ENCODE data around the gene RPP30.
"Not testable (repeated sequence)": the region's sequence is repeated elsewhere in the genome, so short reads cannot be mapped to it uniquely, and the experiment has no call there.

The RPP30 gene

DNA sequence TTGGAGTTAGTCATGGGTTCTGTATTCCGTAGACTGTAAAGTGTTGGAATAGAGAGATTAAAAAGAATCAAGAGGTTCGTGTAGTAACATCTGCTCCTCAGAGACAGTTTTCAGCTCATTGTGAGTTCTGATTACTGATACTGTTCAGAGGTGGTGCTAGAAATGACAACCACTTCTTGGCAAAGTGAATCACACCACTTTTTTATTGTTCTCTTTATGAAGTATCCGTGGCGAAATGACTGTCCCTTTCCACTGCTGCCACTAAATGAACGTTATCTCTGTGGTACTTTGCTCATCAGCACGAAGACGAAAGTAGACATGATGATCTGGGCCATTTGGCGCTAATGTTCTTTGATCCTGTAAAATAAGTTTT, 860 bp downstream of the RPP30 start:
- Histone ChIP-seq H3K36me3 (ENCODE audit: insufficient read depth, low read length) (peaks cover 32% of the 10 kb centered on the region), H3K4me1 (ENCODE audit: insufficient read depth, low read length) (peaks cover 8% of the 10 kb centered on the region; the same call in 1 of the 2 replicates), H3K9ac (ENCODE audit: low read depth, low read length) (peak overlapping the region; percentile 92), H3K27ac (ENCODE audit: low read depth, low read length) (no peak overlapping the region), H3K9me3 (ENCODE audit: insufficient read depth, low read depth, low read length) (peaks cover 9% of the 10 kb centered on the region; the same call in 1 of the 2 replicates), H3K4me3 (ENCODE audit: low read length) (peak overlapping the region; percentile 90), H3K27me3 (ENCODE audit: insufficient read depth, low read length) (no peaks in the 10 kb centered on the region)
- WGBS, result 46% methylated on average over 8 of the region's 8 CpGs

DNA sequence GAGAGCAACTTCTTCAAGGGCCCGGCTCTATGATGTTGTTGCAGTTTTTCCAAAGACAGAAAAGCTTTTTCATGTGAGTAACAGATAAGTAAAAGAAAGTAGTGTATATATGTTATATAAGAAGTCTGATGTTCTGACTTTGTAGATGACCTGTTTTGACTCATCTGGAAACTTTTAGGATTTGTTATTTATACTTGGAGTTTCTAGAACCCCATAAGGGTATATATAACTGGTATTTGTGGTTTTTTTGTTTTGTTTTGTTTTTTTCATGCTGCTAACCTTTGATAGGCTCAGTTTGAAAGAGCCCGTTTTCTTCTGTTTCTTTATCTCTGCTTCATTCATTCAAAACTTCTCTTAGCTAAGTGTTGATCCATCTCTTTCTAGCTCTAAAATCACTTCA, 7.3 kb downstream of the RPP30 start:
- Histone ChIP-seq H3K36me3 (ENCODE audit: insufficient read depth, low read length) (peaks cover 94% of the 10 kb centered on the region), H3K4me3 (ENCODE audit: low read length) (no peak overlapping the region), H3K9me3 (ENCODE audit: insufficient read depth, low read depth, low read length) (no peaks in the 10 kb centered on the region), H3K9ac (ENCODE audit: low read depth, low read length) (no peak overlapping the region), H3K4me1 (ENCODE audit: insufficient read depth, low read length) (no peaks in the 10 kb centered on the region), H3K27ac (ENCODE audit: low read depth, low read length) (no peak overlapping the region), H3K27me3 (ENCODE audit: insufficient read depth, low read length) (no peaks in the 10 kb centered on the region)
- WGBS, result 92% methylated on average over 2 of the region's 2 CpGs

DNA sequence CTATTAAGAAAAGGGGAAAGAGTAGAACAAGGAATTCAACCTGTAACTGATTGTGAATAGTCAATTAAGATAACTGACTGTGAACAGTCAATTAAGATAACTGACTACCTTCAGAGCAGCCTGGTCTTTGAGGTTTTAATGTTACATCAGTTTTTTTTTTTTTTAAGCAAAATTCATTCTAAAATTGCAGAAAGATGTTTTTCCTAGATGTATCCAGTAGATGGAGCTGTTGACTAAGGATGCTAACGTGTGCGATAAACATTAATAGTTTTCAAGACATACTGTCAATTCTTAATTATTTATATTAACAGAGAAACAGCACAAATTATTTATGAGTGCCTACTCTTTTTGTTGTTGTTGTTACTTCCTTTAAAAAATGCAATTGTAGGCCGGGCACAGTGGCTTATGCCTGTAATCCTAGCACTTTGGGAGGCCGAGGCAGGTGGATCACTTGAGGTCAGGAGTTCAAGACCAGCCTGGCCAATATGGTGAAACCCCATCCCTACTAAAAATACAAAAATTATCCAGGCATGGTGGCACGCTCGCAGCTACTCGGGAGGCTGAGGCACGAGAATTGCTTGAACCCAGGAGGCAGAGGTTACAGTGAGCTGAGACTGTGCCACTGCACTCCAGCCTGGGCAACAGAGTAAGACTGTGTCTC, 8.4 kb downstream of the RPP30 start:
- not testable (repeated sequence) for H3K4me3 ChIP-seq (ENCODE audit: low read length); H3K27ac ChIP-seq (ENCODE audit: low read depth, low read length); H3K4me1 ChIP-seq (ENCODE audit: insufficient read depth, low read length); H3K9me3 ChIP-seq (ENCODE audit: insufficient read depth, low read depth, low read length); H3K27me3 ChIP-seq (ENCODE audit: insufficient read depth, low read length); H3K9ac ChIP-seq (ENCODE audit: low read depth, low read length)
- H3K36me3 ChIP-seq (ENCODE audit: insufficient read depth, low read length), result peaks cover 98% of the 10 kb centered on the region
- 95% methylated on average over 6 of the region's 8 CpGs for WGBS

DNA sequence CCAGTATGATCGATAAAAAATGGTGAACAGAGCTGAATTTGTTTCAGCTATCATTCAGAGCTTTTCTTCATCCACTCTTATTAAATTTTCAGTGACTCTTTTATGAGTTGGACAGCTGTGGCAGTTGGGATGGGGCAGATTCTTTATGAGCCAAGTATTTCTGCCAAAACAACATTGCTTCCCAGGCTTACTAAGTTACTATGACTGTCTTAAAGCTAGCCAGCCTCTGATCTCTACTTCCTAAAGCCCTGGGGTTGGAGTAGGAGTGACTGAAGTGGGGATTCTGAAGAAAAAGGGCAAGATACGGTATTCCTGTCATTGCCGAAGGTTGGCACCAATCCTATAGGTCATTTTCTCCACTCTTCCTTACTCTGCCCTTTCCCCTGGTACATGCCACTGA, 12.7 kb downstream of the RPP30 start:
- no peak overlapping the region for H3K4me3 ChIP-seq (ENCODE audit: low read length)
- H3K27ac ChIP-seq (ENCODE audit: low read depth, low read length), result no peak overlapping the region
- no peaks in the 10 kb centered on the region for H3K4me1 ChIP-seq (ENCODE audit: insufficient read depth, low read length)
- H3K36me3 ChIP-seq (ENCODE audit: insufficient read depth, low read length), result peaks cover 97% of the 10 kb centered on the region
- H3K9ac ChIP-seq (ENCODE audit: low read depth, low read length), result no peak overlapping the region
- no peaks in the 10 kb centered on the region for H3K9me3 ChIP-seq (ENCODE audit: insufficient read depth, low read depth, low read length)
- WGBS, result 94% methylated on average over 3 of the region's 3 CpGs
- H3K27me3 ChIP-seq (ENCODE audit: insufficient read depth, low read length), result no peaks in the 10 kb centered on the region

DNA sequence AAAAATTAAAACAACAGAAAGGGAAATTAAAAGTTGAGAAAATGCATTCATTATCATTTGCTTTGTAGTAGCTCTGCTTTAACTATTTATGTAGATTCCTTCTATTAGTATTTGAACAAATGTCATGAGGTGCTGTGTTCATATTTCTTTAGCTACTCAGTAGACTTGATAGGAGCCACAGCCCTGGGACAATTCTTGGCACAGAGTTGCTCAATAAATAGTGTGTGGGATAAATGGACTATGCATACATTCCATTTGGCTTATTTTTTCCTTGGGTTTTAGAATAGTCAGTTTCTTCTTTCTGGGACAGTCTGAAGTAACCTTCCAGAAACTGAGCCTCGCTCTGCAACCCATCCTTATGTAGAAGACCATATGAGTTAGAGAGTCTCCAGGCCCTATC, 13.4 kb downstream of the RPP30 start:
- no peaks in the 10 kb centered on the region for H3K27me3 ChIP-seq (ENCODE audit: insufficient read depth, low read length)
- 90% methylated on average over 1 of the region's 1 CpG for WGBS
- H3K36me3 ChIP-seq (ENCODE audit: insufficient read depth, low read length), result peaks cover 97% of the 10 kb centered on the region
- H3K9ac ChIP-seq (ENCODE audit: low read depth, low read length), result no peak overlapping the region
- H3K4me1 ChIP-seq (ENCODE audit: insufficient read depth, low read length), result no peaks in the 10 kb centered on the region
- no peak overlapping the region for H3K27ac ChIP-seq (ENCODE audit: low read depth, low read length)
- no peaks in the 10 kb centered on the region for H3K9me3 ChIP-seq (ENCODE audit: insufficient read depth, low read depth, low read length)
- H3K4me3 ChIP-seq (ENCODE audit: low read length), result no peak overlapping the region

DNA sequence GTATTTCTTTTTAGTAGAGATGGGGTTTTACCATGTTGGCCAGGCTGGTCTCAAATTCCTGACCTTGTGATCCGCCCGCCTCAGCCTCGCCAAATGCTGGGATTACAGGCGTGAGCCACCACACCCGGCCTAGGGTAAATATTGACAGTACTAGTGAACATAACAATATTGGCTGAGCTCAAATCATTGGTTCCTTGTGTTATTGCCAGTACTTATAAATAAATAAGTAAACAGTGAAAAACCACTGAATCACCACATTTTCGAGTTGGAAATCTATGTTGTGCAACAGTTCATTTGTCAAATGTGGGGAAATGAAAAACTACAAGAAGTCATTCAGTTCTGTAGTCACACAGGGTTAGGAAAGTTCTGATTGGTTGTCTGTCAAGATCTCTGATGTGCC, 15.8 kb downstream of the RPP30 start:
- Histone ChIP-seq H3K36me3 (ENCODE audit: insufficient read depth, low read length) (peaks cover 99% of the 10 kb centered on the region), H3K27me3 (ENCODE audit: insufficient read depth, low read length) (no peaks in the 10 kb centered on the region), H3K9me3 (ENCODE audit: insufficient read depth, low read depth, low read length) (no peaks in the 10 kb centered on the region), H3K27ac (ENCODE audit: low read depth, low read length) (no peak overlapping the region), H3K9ac (ENCODE audit: low read depth, low read length) (no peak overlapping the region), H3K4me3 (ENCODE audit: low read length) (no peak overlapping the region), H3K4me1 (ENCODE audit: insufficient read depth, low read length) (no peaks in the 10 kb centered on the region)
- 97% methylated on average over 6 of the region's 6 CpGs for WGBS

DNA sequence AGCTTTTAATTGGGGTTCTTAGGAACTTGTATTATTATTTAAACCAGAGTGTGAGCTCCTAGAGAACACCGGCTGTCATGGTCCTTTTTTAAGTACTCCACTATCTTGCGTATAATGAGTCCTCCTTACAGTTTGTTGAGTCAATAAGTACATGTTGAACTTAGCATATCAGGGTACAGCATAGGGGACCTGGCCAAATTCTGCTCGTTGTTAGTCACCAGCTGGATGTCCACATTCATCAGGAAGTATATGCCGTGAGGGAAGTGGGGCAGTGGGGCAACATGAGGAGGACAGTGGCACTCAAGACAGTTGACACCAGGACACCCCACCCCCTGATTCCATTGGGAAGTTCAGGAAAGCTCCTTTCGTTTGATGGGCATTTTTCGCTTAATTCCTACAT, 16.6 kb downstream of the RPP30 start:
- Histone ChIP-seq H3K27ac (ENCODE audit: low read depth, low read length) (no peak overlapping the region), H3K9me3 (ENCODE audit: insufficient read depth, low read depth, low read length) (no peaks in the 10 kb centered on the region), H3K27me3 (ENCODE audit: insufficient read depth, low read length) (no peaks in the 10 kb centered on the region), H3K4me1 (ENCODE audit: insufficient read depth, low read length) (no peaks in the 10 kb centered on the region), H3K9ac (ENCODE audit: low read depth, low read length) (no peak overlapping the region), H3K4me3 (ENCODE audit: low read length) (no peak overlapping the region), H3K36me3 (ENCODE audit: insufficient read depth, low read length) (peaks cover 99% of the 10 kb centered on the region)
- WGBS, result 98% methylated on average over 5 of the region's 6 CpGs

GRCh38 chr10:90889636-90890035, 17.9 kb downstream of the RPP30 start:
- no peaks in the 10 kb centered on the region for H3K27me3 ChIP-seq (ENCODE audit: insufficient read depth, low read length)
- H3K4me1 ChIP-seq (ENCODE audit: insufficient read depth, low read length), result no peaks in the 10 kb centered on the region
- no peak overlapping the region for H3K4me3 ChIP-seq (ENCODE audit: low read length)
- H3K36me3 ChIP-seq (ENCODE audit: insufficient read depth, low read length), result peaks cover 99% of the 10 kb centered on the region
- H3K9me3 ChIP-seq (ENCODE audit: insufficient read depth, low read depth, low read length), result no peaks in the 10 kb centered on the region
- no peak overlapping the region for H3K9ac ChIP-seq (ENCODE audit: low read depth, low read length)
- WGBS, result no CpG with 5 or more reads among the region's 1 CpG
- H3K27ac ChIP-seq (ENCODE audit: low read depth, low read length), result no peak overlapping the region

GRCh38 chr10:90890347-90890746, 18.6 kb downstream of the RPP30 start:
- Histone ChIP-seq H3K27ac (ENCODE audit: low read depth, low read length) (no peak overlapping the region), H3K4me3 (ENCODE audit: low read length) (no peak overlapping the region), H3K4me1 (ENCODE audit: insufficient read depth, low read length) (no peaks in the 10 kb centered on the region), H3K9me3 (ENCODE audit: insufficient read depth, low read depth, low read length) (no peaks in the 10 kb centered on the region), H3K27me3 (ENCODE audit: insufficient read depth, low read length) (no peaks in the 10 kb centered on the region), H3K36me3 (ENCODE audit: insufficient read depth, low read length) (peaks cover 99% of the 10 kb centered on the region), H3K9ac (ENCODE audit: low read depth, low read length) (no peak overlapping the region)
- WGBS, result 100% methylated on average over 2 of the region's 2 CpGs

GRCh38 chr10:90893190-90893589, 21.4 kb downstream of the RPP30 start:
- WGBS, result 90% methylated on average over 3 of the region's 3 CpGs
- H3K27me3 ChIP-seq (ENCODE audit: insufficient read depth, low read length), result no peaks in the 10 kb centered on the region
- peaks cover 97% of the 10 kb centered on the region for H3K36me3 ChIP-seq (ENCODE audit: insufficient read depth, low read length)
- H3K27ac ChIP-seq (ENCODE audit: low read depth, low read length), result no peak overlapping the region
- no peaks in the 10 kb centered on the region for H3K9me3 ChIP-seq (ENCODE audit: insufficient read depth, low read depth, low read length)
- no peaks in the 10 kb centered on the region for H3K4me1 ChIP-seq (ENCODE audit: insufficient read depth, low read length)
- H3K9ac ChIP-seq (ENCODE audit: low read depth, low read length), result no peak overlapping the region
- H3K4me3 ChIP-seq (ENCODE audit: low read length), result no peak overlapping the region

- WGBS, result 100% methylated on average over 1 of the region's 2 CpGs
- H3K27me3 ChIP-seq (ENCODE audit: insufficient read depth, low read length); H3K4me1 ChIP-seq (ENCODE audit: insufficient read depth, low read length); H3K9me3 ChIP-seq (ENCODE audit: insufficient read depth, low read depth, low read length); H3K9ac ChIP-seq (ENCODE audit: low read depth, low read length); H3K27ac ChIP-seq (ENCODE audit: low read depth, low read length); H3K4me3 ChIP-seq (ENCODE audit: low read length): not testable (repeated sequence)
- peaks cover 88% of the 10 kb centered on the region for H3K36me3 ChIP-seq (ENCODE audit: insufficient read depth, low read length)
These were observed 25.1 kb downstream of the RPP30 start for GRCh38 chr10:90896916-90897315.

- WGBS, result 95% methylated on average over 1 of the region's 1 CpG
- no peak overlapping the region for H3K4me3 ChIP-seq (ENCODE audit: low read length)
- no peaks in the 10 kb centered on the region for H3K9me3 ChIP-seq (ENCODE audit: insufficient read depth, low read depth, low read length)
- H3K27ac ChIP-seq (ENCODE audit: low read depth, low read length), result no peak overlapping the region
- H3K4me1 ChIP-seq (ENCODE audit: insufficient read depth, low read length), result no peaks in the 10 kb centered on the region
- H3K27me3 ChIP-seq (ENCODE audit: insufficient read depth, low read length), result no peaks in the 10 kb centered on the region
- peaks cover 25% of the 10 kb centered on the region for H3K36me3 ChIP-seq (ENCODE audit: insufficient read depth, low read length)
- no peak overlapping the region for H3K9ac ChIP-seq (ENCODE audit: low read depth, low read length)
These were observed 34.2 kb downstream of the RPP30 start for GRCh38 chr10:90905925-90906324.
